ENCODE results near the gene BCAS3. TPM values are rescaled to one million over a fixed set of nuclear protein-coding genes. Genes with fewer than 3 reads are reported as not detected.

The BCAS3 gene
- total and polyA plus RNA-seq, 4 donors, result 5.8 to 24.6 (median 10.1) TPM

DNA sequence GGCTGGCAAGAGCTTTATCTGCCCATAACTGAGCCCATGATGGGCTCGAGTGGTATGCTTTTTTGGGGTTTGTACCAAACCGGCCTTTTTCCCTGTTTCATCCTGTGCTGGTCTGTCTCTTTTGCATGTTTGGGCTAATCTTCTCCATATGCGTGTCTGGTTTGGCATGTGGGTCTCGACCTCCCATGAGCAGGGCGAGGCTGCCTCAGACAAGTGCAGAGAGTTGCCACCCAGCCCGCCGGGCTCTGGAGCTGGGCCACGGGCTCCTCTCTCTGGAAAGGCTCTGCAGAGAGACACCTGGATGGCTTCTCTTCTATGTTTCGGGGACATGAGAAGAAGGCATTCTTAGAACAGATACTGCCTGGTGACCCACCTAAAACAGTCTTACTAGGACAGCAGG is 654.2 kb downstream of the BCAS3 start:
- Histone ChIP-seq H3K36me3 (ENCODE audit: control insufficient read depth in 4 of 4, insufficient read depth in 3 of 4, low read depth in 1 of 4, low read length in 3 of 4) (no peaks in the 10 kb centered on the region), H3K9ac (ENCODE audit: low read depth in 1 of 2, low read length in 2 of 2) (no peak overlapping the region), H3K4me1 (ENCODE audit: control insufficient read depth in 4 of 4, insufficient read depth in 4 of 4, low read length in 3 of 4) (peaks cover 3 to 21% (median 14%) of the 10 kb centered on the region in 4 donors), H3K27me3 (ENCODE audit: control insufficient read depth in 4 of 4, insufficient read depth in 4 of 4, low read length in 3 of 4) (no peaks in the 10 kb centered on the region), H3K9me3 (ENCODE audit: control insufficient read depth in 4 of 4, low read length in 3 of 4) (no peaks in the 10 kb centered on the region), H3K4me3 (ENCODE audit: low read depth in 1 of 3, low read length in 3 of 3) (no peak overlapping the region), H3K27ac (ENCODE audit: low read depth in 1 of 2, low read length in 2 of 2) (peak overlapping the region in 1 of 2 donors; percentile 21)
- WGBS, result 96% methylated on average over 9 of the region's 9 CpGs
- no peak for DNase-seq (ENCODE audit: low spot score)
- TF ChIP-seq FOXA2 (IDR thresholded peaks at IDR 0.05) (no peak), NR2F2 (IDR thresholded peaks at IDR 0.05) (no peak), RAD21 (IDR thresholded peaks at IDR 0.05) (no peak), CTCF (IDR thresholded peaks at IDR 0.05; ENCODE audit: low read depth, low read length, missing input control) (no peak), HNF4G (IDR thresholded peaks at IDR 0.05) (no peak), FOXA1 (IDR thresholded peaks at IDR 0.05) (no peak), RXRA (IDR thresholded peaks at IDR 0.05) (no peak), EGR1 (IDR thresholded peaks at IDR 0.05; ENCODE audit: low read depth in 2 of 2) (no peak), YY1 (IDR thresholded peaks at IDR 0.05) (no peak), HNF4A (conservative IDR thresholded peaks at IDR 0.05) (no peak), REST (IDR thresholded peaks at IDR 0.05) (no peak), TAF1 (conservative IDR thresholded peaks at IDR 0.05) (no peak), SP1 (IDR thresholded peaks at IDR 0.05) (no peak), GABPA (IDR thresholded peaks at IDR 0.05 in 1 of 2, conservative IDR thresholded peaks at IDR 0.05 in 1 of 2) (no peak), JUND (IDR thresholded peaks at IDR 0.05) (no peak)
- TF ChIP-seq, protein P1, sequence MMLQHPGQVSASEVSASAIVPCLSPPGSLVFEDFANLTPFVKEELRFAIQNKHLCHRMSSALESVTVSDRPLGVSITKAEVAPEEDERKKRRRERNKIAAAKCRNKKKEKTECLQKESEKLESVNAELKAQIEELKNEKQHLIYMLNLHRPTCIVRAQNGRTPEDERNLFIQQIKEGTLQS (IDR thresholded peaks at IDR 0.05), result no peak
- TF ChIP-seq, protein P2, sequence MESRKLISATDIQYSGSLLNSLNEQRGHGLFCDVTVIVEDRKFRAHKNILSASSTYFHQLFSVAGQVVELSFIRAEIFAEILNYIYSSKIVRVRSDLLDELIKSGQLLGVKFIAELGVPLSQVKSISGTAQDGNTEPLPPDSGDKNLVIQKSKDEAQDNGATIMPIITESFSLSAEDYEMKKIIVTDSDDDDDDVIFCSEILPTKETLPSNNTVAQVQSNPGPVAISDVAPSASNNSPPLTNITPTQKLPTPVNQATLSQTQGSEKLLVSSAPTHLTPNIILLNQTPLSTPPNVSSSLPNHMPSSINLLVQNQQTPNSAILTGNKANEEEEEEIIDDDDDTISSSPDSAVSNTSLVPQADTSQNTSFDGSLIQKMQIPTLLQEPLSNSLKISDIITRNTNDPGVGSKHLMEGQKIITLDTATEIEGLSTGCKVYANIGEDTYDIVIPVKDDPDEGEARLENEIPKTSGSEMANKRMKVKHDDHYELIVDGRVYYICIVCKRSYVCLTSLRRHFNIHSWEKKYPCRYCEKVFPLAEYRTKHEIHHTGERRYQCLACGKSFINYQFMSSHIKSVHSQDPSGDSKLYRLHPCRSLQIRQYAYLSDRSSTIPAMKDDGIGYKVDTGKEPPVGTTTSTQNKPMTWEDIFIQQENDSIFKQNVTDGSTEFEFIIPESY (IDR thresholded peaks at IDR 0.05), result no peak
- TF ChIP-seq, protein P3, sequence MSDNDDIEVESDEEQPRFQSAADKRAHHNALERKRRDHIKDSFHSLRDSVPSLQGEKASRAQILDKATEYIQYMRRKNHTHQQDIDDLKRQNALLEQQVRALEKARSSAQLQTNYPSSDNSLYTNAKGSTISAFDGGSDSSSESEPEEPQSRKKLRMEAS (IDR thresholded peaks at IDR 0.05), result no peak
